Testis (tissue), 2 donors: ENCODE results near the gene ZNF281.

ENCODE experiments used
- CTCF ChIP-seq, 3 experiments: fragments of 450-650 bp in 2 of 3; fragments of 200-600 bp in 1 of 3; sonication (generic) in 1 of 3; IDR thresholded peaks; one replicate each; pipeline ENCODE4 v1.5.1; 2016 to 2019; ENCODE audit warnings: antibody characterized with exemption in 3 of 3, mild to moderate bottlenecking in 2 of 3, moderate library complexity in 1 of 3
- POLR2A ChIP-seq: fragments of 450-650 bp; IDR thresholded peaks from one replicate; pipeline ENCODE4 v1.6.1; 2017; ENCODE audit warnings: antibody characterized with exemption, mild to moderate bottlenecking, moderate library complexity

GRCh38 chr1:200372885-200373181 is 37.0 kb downstream of the ZNF281 start:
- TF ChIP-seq POLR2A (no peak), CTCF (IDR thresholded peaks at IDR 0.05) (no peak)
